K562 (cell line): ENCODE data around the gene PDLIM5. TPM values are rescaled to one million over a fixed set of nuclear protein-coding genes. Genes with fewer than 3 reads are reported as not detected.

Experiments used
- ATAC-seq: fragments of 200-7000 bp; cut with Tn5 transposase; 3 replicates; pipeline ENCODE4 v1.9.1; 2020; ENCODE audit warnings: moderate library complexity
- BruUV-seq: library from RNA; stranded (reverse); fragments of 400-500 nt; replicated peaks from 2 replicates; lab custom pipeline; 2021; lab: Mats Ljungman, UMichigan
- CTCF ChIA-PET: fragments of 300-600 bp; formaldehyde crosslinking; extraction: SDS; loops from one replicate; lab custom pipeline; 2021; ENCODE audit warnings: low intra/inter-chr PET ratio; lab: Yijun Ruan, JAX
- POLR2A ChIA-PET: fragments of 300-600, 350-650 bp; sonication (Branson Sonifier 250); formaldehyde crosslinking; extraction: SDS; loops from one replicate; lab custom pipeline; 2021; ENCODE audit warnings: antibody characterized with exemption, inconsistent platforms; lab: Yijun Ruan, JAX
- DNase-seq, 4 experiments: peaks; one replicate each; pipeline versions ENCODE4 v3.0.0 to v3.0.0-alpha.2; 2011 to 2018; ENCODE audit warnings: low spot score in 3 of 4, mixed read lengths in 3 of 4; ENCODE audit errors: extremely low read depth in 1 of 4
- FAIRE-seq: peaks from 2 replicates; lab custom pipeline; 2011; peaks lifted over from hg19 to GRCh38; lab: Jason Lieb, UNC
- H2AFZ ChIP-seq: 2 replicates; pipeline ENCODE4 v1.6.0; 2011; ENCODE audit warnings: low read depth, low read length, control low read depth, inconsistent platforms
- H3K27ac ChIP-seq: fragments of 200-600 bp; 3 replicates; pipeline ENCODE4 v1.8.0; 2011; ENCODE audit warnings: low read depth, mild to moderate bottlenecking, control low read depth, inconsistent platforms, low read length, moderate library complexity, mixed read lengths; ENCODE audit errors: extremely low read depth
- H3K27me3 ChIP-seq, 2 experiments: fragments of 300-600 bp in 1 of 2; 2 replicates in 1 of 2; 3 replicates in 1 of 2; pipeline versions ENCODE4 v1.6.0 to v1.8.0; 2011; ENCODE audit warnings: inconsistent platforms in 2 of 2, low read length in 2 of 2, mild to moderate bottlenecking in 1 of 2, mixed read lengths in 1 of 2, moderate library complexity in 1 of 2; ENCODE audit not compliant: control insufficient read depth in 2 of 2, insufficient read depth in 2 of 2
- H3K36me3 ChIP-seq: fragments of 300-600 bp; 3 replicates; pipeline ENCODE4 v1.8.0; 2011; ENCODE audit warnings: mild to moderate bottlenecking, low read length, inconsistent platforms; ENCODE audit not compliant: control insufficient read depth, insufficient read depth
- H3K4me1 ChIP-seq, 2 experiments: fragments of 200-600 bp in 1 of 2; replicated peaks in 1 of 2; 2 replicates in 1 of 2; 3 replicates in 1 of 2; pipeline versions ENCODE4 v1.5.1 to v1.8.0; 2011; ENCODE audit warnings: inconsistent platforms in 2 of 2, low read length in 2 of 2, mild to moderate bottlenecking in 1 of 2, mixed read lengths in 1 of 2, moderate library complexity in 1 of 2; ENCODE audit not compliant: control insufficient read depth in 2 of 2, insufficient read depth in 2 of 2
- H3K4me2 ChIP-seq: 2 replicates; pipeline ENCODE4 v1.6.1; 2011; ENCODE audit warnings: low read length, control low read depth, inconsistent platforms, mixed read lengths; ENCODE audit not compliant: insufficient read depth
- H3K4me3 ChIP-seq: fragments of 200-600 bp; sonication (generic), shearing (Covaris generic); 2 replicates; pipeline ENCODE4 v1.5.1; 2016; ENCODE audit warnings: control low read depth, inconsistent platforms
- H3K79me2 ChIP-seq: fragments of 200-600 bp; 3 replicates; pipeline ENCODE4 v1.8.0; 2011; ENCODE audit warnings: low read length, inconsistent platforms; ENCODE audit not compliant: control insufficient read depth, insufficient read depth
- H3K9ac ChIP-seq, 2 experiments: 2 replicates each; pipeline versions ENCODE4 v1.6.0 to v1.6.1; 2011; ENCODE audit warnings: low read depth in 2 of 2, low read length in 2 of 2, control low read depth in 1 of 2, inconsistent platforms in 1 of 2, mild to moderate bottlenecking in 1 of 2, mixed read lengths in 1 of 2; ENCODE audit not compliant: insufficient read depth in 1 of 2
- H3K9me1 ChIP-seq: one replicate; pipeline ENCODE4 v1.6.0; 2011; ENCODE audit warnings: inconsistent platforms, mild to moderate bottlenecking, low read length, moderate library complexity; ENCODE audit not compliant: control insufficient read depth, insufficient read depth
- H3K9me3 ChIP-seq: replicated peaks from 2 replicates; pipeline ENCODE4 v1.5.1; 2011; ENCODE audit warnings: low read depth, low read length, inconsistent platforms; ENCODE audit not compliant: control insufficient read depth, insufficient read depth
- H4K20me1 ChIP-seq: replicated peaks from 2 replicates; pipeline ENCODE4 v1.6.1; 2011; ENCODE audit warnings: low read length, inconsistent platforms, mixed read lengths; ENCODE audit not compliant: control insufficient read depth, insufficient read depth
- ETV1 ChIP-seq: fragments of 450-650 bp; conservative IDR thresholded peaks from 2 replicates; pipeline ENCODE4 v1.6.1; 2016; ENCODE audit warnings: missing genetic modification characterization, control low read depth, low read depth, missing compliant biosample characterization
- FOXJ3 ChIP-seq: sonication (generic); formaldehyde crosslinking; IDR thresholded peaks from 2 replicates; pipeline ENCODE4 v1.4.0; 2020; ENCODE audit warnings: mild to moderate bottlenecking, missing genetic modification reagents
- GATA2 ChIP-seq: sonication (generic); formaldehyde crosslinking; IDR thresholded peaks from 2 replicates; pipeline ENCODE4 v1.4.0; 2020; ENCODE audit warnings: mild to moderate bottlenecking, missing genetic modification reagents
- MAFK ChIP-seq: IDR thresholded peaks from 2 replicates; pipeline ENCODE4 v1.6.1; 2011; ENCODE audit warnings: low read length, improper control_type of control experiment
- NFATC3 ChIP-seq: fragments of 450-650 bp; IDR thresholded peaks from 2 replicates; pipeline ENCODE4 v1.6.1; 2017; ENCODE audit warnings: mild to moderate bottlenecking
- NFIX ChIP-seq: fragments of 250-450 bp; sonication (Bioruptor Pico); IDR thresholded peaks from 2 replicates; pipeline ENCODE4 v1.4.0; 2020; ENCODE audit warnings: low read depth, mild to moderate bottlenecking, moderate library complexity
- TBL1XR1 ChIP-seq, 2 experiments: IDR thresholded peaks; 2 replicates each; pipeline ENCODE4 v1.6.1; 2012; ENCODE audit warnings: improper control_type of control experiment in 2 of 2, low read length in 2 of 2, mild to moderate bottlenecking in 1 of 2
- ZC3H11A ChIP-seq: IDR thresholded peaks from 2 replicates; pipeline ENCODE4 v1.6.1; 2012; ENCODE audit warnings: low read depth, low read length, improper control_type of control experiment
- WGBS: fragments of 100-300 bp; shearing (Covaris generic); methylation state at CpG from one replicate; pipeline ENCODE4 v1.1.6; 2016; ENCODE audit warnings: low coverage, mixed read lengths; ENCODE audit not compliant: insufficient coverage; ENCODE audit errors: missing lambda C conversion rate; 5-methylcytosine and 5-hydroxymethylcytosine counted together
- in situ Hi-C: fragments of 300-500 bp; cut with MboI; formaldehyde crosslinking; loops from 4 replicates; pipeline ENCODE4 v1.15.0; 2018; ENCODE audit warnings: inconsistent platforms, mixed read lengths
- intact Hi-C: fragments of 100-400 bp; cut with micrococcal nuclease; formaldehyde crosslinking; loops from 2 replicates; pipeline ENCODE4 v1.14.2; 2022
- polyA plus RNA-seq, 8 experiments: library from polyadenylated mRNA; depleted of rRNA in 4 of 8; stranded (reverse) in 5 of 8; unstranded in 3 of 8; fragments of >200 nt; fragmentation: Nextera tagmentation in 2 of 8; fragmentation: Illumina TruSeq in 1 of 8; extraction: Ambion mirVana in 2 of 8; extraction: Trizol in 1 of 8; gene quantifications; 2 replicates each; pipeline versions ENCODE4 v1.2.1 to v1.2.3, GENCODE V29; 2011 to 2014; ENCODE audit warnings: inconsistent platforms in 1 of 8, missing spikeins in 1 of 8
- total RNA-seq, 7 experiments: library from RNA; depleted of rRNA in 6 of 7; stranded (reverse); fragments of >200 nt in 6 of 7; fragmentation: Illumina TruSeq in 2 of 7; extraction: Trizol in 2 of 7; gene quantifications; 2 replicates each; pipeline versions ENCODE4 v1.2.1 to v1.2.3, GENCODE V29; 2011 to 2021; ENCODE audit warnings: low replicate concordance in 1 of 7
- TF ChIP-seq, protein P1 (sequence below): fragments of 250-450 bp; sonication (Bioruptor Pico); IDR thresholded peaks from 2 replicates; pipeline ENCODE4 v1.8.0; 2022; ENCODE audit warnings: moderate library complexity, mild to moderate bottlenecking, inconsistent platforms

PDLIM5 gene
- total and polyA plus RNA-seq, 9 of the 15 experiments (the other 6 are each of a cell fraction or from before 2014, with no cell fraction given) = 36.9 to 127 (median 62.5) TPM

- no peak overlapping the region for H3K9ac ChIP-seq
- no peaks in the 10 kb centered on the region for H4K20me1 ChIP-seq
- H3K9me1 ChIP-seq = no peaks in the 10 kb centered on the region
- H3K4me2 ChIP-seq = no peak overlapping the region
- no peak for TF ChIP-seq ETV1 (tag)
- no peak for TF ChIP-seq FOXJ3 (CRISPR knock-in tag)
- TF ChIP-seq, all 486 proteins: peak for 0
- no TSS peak for BruUV-seq
- in situ Hi-C loops = no loop called here
- Histone ChIP-seq H3K9me3 (no peaks in the 10 kb centered on the region; the same call in 1 of the 2 replicates), H3K27me3 (no peaks in the 10 kb centered on the region), H3K4me1 (peaks cover 0 to 5% of the 10 kb centered on the region in 2 experiments; a peak in 2 of 5 replicates), H3K36me3 (peaks cover 7% of the 10 kb centered on the region; the same call in 1 of the 3 replicates), H2AFZ (no peak overlapping the region), H3K4me3 (no peak overlapping the region), H3K27ac (no peak overlapping the region), H3K79me2 (peaks cover 96% of the 10 kb centered on the region)
- no peak for FAIRE-seq
- ChIA-PET POLR2A (interaction anchor here (1.2 kb wide), 1 partner anchor 15 kb away, joined by 3 read pairs; the partner anchor contains the start of gene PDLIM5), CTCF (no interaction called here)
- no peak for ATAC-seq
- intact Hi-C loops = no loop called here
- no peak for DNase-seq
These were observed 14.6 kb downstream of the PDLIM5 start for GRCh38 chr4:94466371-94466770.

DNA sequence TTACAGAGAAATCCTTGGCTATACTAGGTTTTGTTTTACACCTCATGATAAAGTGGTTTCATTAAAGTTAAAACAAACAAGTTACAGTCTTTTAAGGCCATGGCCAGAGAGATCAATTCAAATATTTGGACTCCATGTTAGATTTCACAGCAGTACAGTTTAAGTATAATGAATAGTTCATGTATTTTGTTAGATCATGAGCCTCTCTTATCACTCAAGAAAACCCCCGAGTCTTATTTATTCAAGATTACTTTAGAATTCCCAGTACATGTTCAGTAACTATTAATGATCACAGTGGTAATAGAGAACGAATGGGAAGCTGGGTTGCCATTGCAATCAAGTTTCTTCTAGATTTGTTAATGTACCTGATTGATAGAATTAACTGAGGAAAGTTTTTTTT, 15.2 kb downstream of the PDLIM5 start:
- peaks cover 96% of the 10 kb centered on the region for H3K79me2 ChIP-seq
- no TSS peak for BruUV-seq
- POLR2A ChIA-PET = no interaction called here

More for the DNA sequence above, 15.2 kb downstream of the PDLIM5 start:
- TF ChIP-seq MAFK (no peak), GATA2 (CRISPR knock-in tag) (no peak), ZC3H11A (no peak), NFATC3 (no peak), TBL1XR1 (IDR thresholded peaks at IDR 0.05; ENCODE audit: low read length in 2 of 2) (no peak), NFIX (no peak)
- TF ChIP-seq, protein P1, sequence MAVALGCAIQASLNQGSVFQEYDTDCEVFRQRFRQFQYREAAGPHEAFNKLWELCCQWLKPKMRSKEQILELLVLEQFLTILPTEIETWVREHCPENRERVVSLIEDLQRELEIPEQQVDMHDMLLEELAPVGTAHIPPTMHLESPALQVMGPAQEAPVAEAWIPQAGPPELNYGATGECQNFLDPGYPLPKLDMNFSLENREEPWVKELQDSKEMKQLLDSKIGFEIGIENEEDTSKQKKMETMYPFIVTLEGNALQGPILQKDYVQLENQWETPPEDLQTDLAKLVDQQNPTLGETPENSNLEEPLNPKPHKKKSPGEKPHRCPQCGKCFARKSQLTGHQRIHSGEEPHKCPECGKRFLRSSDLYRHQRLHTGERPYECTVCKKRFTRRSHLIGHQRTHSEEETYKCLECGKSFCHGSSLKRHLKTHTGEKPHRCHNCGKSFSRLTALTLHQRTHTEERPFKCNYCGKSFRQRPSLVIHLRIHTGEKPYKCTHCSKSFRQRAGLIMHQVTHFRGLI (CRISPR knock-in tag) = no peak
- Histone ChIP-seq H3K27me3 (no peaks in the 10 kb centered on the region), H2AFZ (no peak overlapping the region), H3K4me3 (no peak overlapping the region), H3K4me1 (peaks cover 0 to 5% of the 10 kb centered on the region in 2 experiments; a peak in 1 of 5 replicates), H3K9me3 (no peaks in the 10 kb centered on the region; the same call in 1 of the 2 replicates), H3K9me1 (no peaks in the 10 kb centered on the region), H3K4me2 (no peak overlapping the region), H4K20me1 (no peaks in the 10 kb centered on the region), H3K36me3 (peaks cover 9% of the 10 kb centered on the region; the same call in 1 of the 3 replicates), H3K9ac (no peak overlapping the region), H3K27ac (no peak overlapping the region)
- peak; percentile 6 for FAIRE-seq
- no peak for DNase-seq
- no peak for ATAC-seq
- in situ Hi-C loops (no loop called here), intact Hi-C loops (no loop called here)
- 70% methylated on average over 2 of the region's 2 CpGs for WGBS
- CTCF ChIA-PET = no interaction called here
